ENCODE measurements around the gene CXCL14. TPM values are rescaled to one million over a fixed set of nuclear protein-coding genes. Genes with fewer than 3 reads are reported as not detected.

CXCL14 gene
- total and polyA plus RNA-seq, 2 of the 13 experiments (the other 11 are each of a cell fraction or from before 2014, with no cell fraction given): not detected

DNA sequence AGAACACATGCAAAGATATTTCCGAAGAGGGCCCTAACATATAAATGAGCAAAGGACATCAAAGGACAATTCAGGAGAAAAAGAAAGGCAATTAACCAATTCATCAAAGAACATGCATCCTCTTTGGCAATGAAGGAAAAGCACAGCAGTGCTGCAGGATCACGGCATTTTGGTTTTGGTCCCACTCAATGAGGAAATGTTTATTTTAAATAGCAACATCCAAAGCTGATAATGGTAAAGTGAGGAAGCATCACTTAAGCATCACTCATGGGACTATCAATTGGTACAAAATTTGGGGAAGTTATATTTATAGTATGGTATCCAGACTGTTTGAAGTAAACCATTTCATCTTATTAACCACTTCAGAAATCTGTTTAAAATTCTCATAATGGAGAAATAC is 5.5 kb upstream of the CXCL14 start:
- no peaks in the 10 kb centered on the region for H3K4me1 ChIP-seq (ENCODE audit: insufficient read depth, low read length)
- intact Hi-C loops (cut with micrococcal nuclease; ENCODE audit: unreplicated experiment): no loop called here
- ChIA-PET CTCF (ENCODE audit: low intra/inter-chr PET ratio, low total read pairs) (no interaction called here), POLR2A (no interaction called here)
- H3K4me3 ChIP-seq (replicated peaks in 1 of 3; ENCODE audit: insufficient read depth in 1 of 3, low read depth in 2 of 3, low read length in 3 of 3): no peak overlapping the region
- no peak overlapping the region for H3K4me2 ChIP-seq (ENCODE audit: low read depth, low read length)
- no peak overlapping the region for H2AFZ ChIP-seq (ENCODE audit: low read length)
- no peaks in the 10 kb centered on the region for H3K36me3 ChIP-seq (replicated peaks in 1 of 2; ENCODE audit: control insufficient read depth in 1 of 2, insufficient read depth in 2 of 2, low read length in 2 of 2)
- H3K9ac ChIP-seq (ENCODE audit: insufficient read depth, low read depth, low read length): no peak overlapping the region
- BruUV-seq (replicated peaks): no TSS peak
- H3K27me3 ChIP-seq (ENCODE audit: control insufficient read depth in 1 of 2, insufficient read depth in 2 of 2, low read length in 2 of 2): peaks cover 0 to 20% of the 10 kb centered on the region in 2 experiments; a peak in 1 of 5 replicates
- DNase-seq (ENCODE audit: low spot score) (no peak), ATAC-seq (no peak), FAIRE-seq (no peak)
- no peaks in the 10 kb centered on the region for H4K20me1 ChIP-seq (ENCODE audit: insufficient read depth, low read length)
- in situ Hi-C loops (cut with HindIII; ENCODE audit: extremely low pct_ligation_motif_present, low pct_unique_long_range_greater_than_20kb): no loop called here
- TF ChIP-seq, protein P1, sequence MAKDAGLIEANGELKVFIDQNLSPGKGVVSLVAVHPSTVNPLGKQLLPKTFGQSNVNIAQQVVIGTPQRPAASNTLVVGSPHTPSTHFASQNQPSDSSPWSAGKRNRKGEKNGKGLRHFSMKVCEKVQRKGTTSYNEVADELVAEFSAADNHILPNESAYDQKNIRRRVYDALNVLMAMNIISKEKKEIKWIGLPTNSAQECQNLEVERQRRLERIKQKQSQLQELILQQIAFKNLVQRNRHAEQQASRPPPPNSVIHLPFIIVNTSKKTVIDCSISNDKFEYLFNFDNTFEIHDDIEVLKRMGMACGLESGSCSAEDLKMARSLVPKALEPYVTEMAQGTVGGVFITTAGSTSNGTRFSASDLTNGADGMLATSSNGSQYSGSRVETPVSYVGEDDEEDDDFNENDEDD (CRISPR knock-in tag; IDR thresholded peaks at IDR 0.05; ENCODE audit: borderline replicate concordance): no peak
- TF ChIP-seq ZKSCAN1 (IDR thresholded peaks at IDR 0.05; ENCODE audit: low read length) (no peak), REPIN1 (CRISPR knock-in tag; IDR thresholded peaks at IDR 0.05; ENCODE audit: borderline replicate concordance, low read depth) (no peak)
- no peaks in the 10 kb centered on the region for H3K9me3 ChIP-seq (ENCODE audit: low read length)
- H3K27ac ChIP-seq (ENCODE audit: extremely low read length, insufficient read depth, low read length): no peak overlapping the region
- WGBS (ENCODE audit: low lambda C conversion rate): 30% methylated on average over 2 of the region's 2 CpGs
- H3K79me2 ChIP-seq (ENCODE audit: insufficient read depth, low read length): no peaks in the 10 kb centered on the region

DNA sequence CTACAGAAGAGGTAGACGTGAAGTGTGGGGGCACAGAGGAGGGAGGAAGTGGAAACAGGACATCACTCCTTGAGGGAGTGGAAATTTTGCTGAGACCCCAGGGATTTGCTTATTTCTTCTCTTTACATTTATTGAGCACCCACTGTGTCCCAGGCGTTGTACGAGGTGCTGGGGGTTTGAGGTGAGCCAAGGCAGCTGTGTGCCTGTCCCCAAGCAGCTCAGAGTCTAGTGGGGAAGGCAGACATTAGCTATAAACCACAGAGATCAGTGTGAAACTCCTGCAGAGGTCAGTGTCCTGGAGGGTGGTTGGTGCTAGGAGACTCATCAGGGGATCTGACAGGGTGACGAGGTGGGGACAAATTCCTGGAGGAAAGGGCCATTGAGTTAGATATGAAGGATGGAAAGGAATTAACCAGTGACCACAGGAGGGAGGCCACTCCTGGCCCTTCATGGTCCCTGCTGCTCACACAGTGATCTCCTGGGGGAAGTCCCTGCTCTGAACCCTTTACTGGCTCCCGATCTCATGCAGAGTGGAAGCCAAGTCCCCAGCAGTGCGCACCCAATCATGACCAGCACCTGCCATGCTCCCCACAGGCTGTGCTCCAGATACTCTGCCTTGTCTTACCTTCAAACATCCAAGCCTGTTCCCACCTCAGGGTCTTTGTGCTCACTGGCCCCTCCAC is 3.4 kb upstream of the CXCL14 start:
- ChIA-PET POLR2A (no interaction called here), CTCF (ENCODE audit: low intra/inter-chr PET ratio, low total read pairs) (no interaction called here)
- Histone ChIP-seq H3K36me3 (replicated peaks in 1 of 2; ENCODE audit: control insufficient read depth in 1 of 2, insufficient read depth in 2 of 2, low read length in 2 of 2) (no peaks in the 10 kb centered on the region), H4K20me1 (ENCODE audit: insufficient read depth, low read length) (no peaks in the 10 kb centered on the region), H3K9me3 (ENCODE audit: low read length) (no peaks in the 10 kb centered on the region), H3K4me2 (ENCODE audit: low read depth, low read length) (no peak overlapping the region), H3K4me3 (replicated peaks in 1 of 3; ENCODE audit: insufficient read depth in 1 of 3, low read depth in 2 of 3, low read length in 3 of 3) (no peak overlapping the region), H3K9ac (ENCODE audit: insufficient read depth, low read depth, low read length) (no peak overlapping the region), H3K79me2 (ENCODE audit: insufficient read depth, low read length) (no peaks in the 10 kb centered on the region), H3K4me1 (ENCODE audit: insufficient read depth, low read length) (no peaks in the 10 kb centered on the region), H2AFZ (ENCODE audit: low read length) (no peak overlapping the region), H3K27me3 (ENCODE audit: control insufficient read depth in 1 of 2, insufficient read depth in 2 of 2, low read length in 2 of 2) (peaks cover 0 to 29% of the 10 kb centered on the region in 2 experiments; a peak in 3 of 5 replicates), H3K27ac (ENCODE audit: extremely low read length, insufficient read depth, low read length) (no peak overlapping the region)
- ATAC-seq (no peak), FAIRE-seq (no peak), DNase-seq (ENCODE audit: low spot score) (no peak)
- 25% methylated on average over 6 of the region's 6 CpGs for whole genome bisulfite sequencing (ENCODE audit: low lambda C conversion rate)
- no TSS peak for BruUV-seq (replicated peaks)
- in situ Hi-C loops (cut with HindIII; ENCODE audit: extremely low pct_ligation_motif_present, low pct_unique_long_range_greater_than_20kb): no loop called here
- intact Hi-C loops (cut with micrococcal nuclease; ENCODE audit: unreplicated experiment): no loop called here
- no peak for TF ChIP-seq ZNF180 (CRISPR knock-in tag; IDR thresholded peaks at IDR 0.05; ENCODE audit: borderline replicate concordance, low read depth)
- no peak for TF ChIP-seq ZNF777 (CRISPR knock-in tag; IDR thresholded peaks at IDR 0.05)
- TF ChIP-seq ZFYVE20 (CRISPR knock-in tag; IDR thresholded peaks at IDR 0.05; ENCODE audit: borderline replicate concordance, low read depth): no peak
- TF ChIP-seq ZNF615 (CRISPR knock-in tag; IDR thresholded peaks at IDR 0.05; ENCODE audit: borderline replicate concordance): no peak
- no peak for TF ChIP-seq RXRA (CRISPR knock-in tag; IDR thresholded peaks at IDR 0.05)
- TF ChIP-seq KLF16 (CRISPR knock-in tag; IDR thresholded peaks at IDR 0.05): no peak
- TF ChIP-seq, protein P2, sequence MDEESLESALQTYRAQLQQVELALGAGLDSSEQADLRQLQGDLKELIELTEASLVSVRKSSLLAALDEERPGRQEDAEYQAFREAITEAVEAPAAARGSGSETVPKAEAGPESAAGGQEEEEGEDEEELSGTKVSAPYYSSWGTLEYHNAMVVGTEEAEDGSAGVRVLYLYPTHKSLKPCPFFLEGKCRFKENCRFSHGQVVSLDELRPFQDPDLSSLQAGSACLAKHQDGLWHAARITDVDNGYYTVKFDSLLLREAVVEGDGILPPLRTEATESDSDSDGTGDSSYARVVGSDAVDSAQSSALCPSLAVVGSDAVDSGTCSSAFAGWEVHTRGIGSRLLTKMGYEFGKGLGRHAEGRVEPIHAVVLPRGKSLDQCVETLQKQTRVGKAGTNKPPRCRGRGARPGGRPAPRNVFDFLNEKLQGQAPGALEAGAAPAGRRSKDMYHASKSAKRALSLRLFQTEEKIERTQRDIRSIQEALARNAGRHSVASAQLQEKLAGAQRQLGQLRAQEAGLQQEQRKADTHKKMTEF (CRISPR knock-in tag; IDR thresholded peaks at IDR 0.05): no peak
- no peak for TF ChIP-seq HMGA1 (CRISPR knock-in tag; conservative IDR thresholded peaks at IDR 0.05)
- TF ChIP-seq SMARCE1 (IDR thresholded peaks at IDR 0.05; ENCODE audit: borderline replicate concordance): no peak
- TF ChIP-seq, protein P3, sequence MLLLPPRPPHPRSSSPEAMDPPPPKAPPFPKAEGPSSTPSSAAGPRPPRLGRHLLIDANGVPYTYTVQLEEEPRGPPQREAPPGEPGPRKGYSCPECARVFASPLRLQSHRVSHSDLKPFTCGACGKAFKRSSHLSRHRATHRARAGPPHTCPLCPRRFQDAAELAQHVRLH (CRISPR knock-in tag; IDR thresholded peaks at IDR 0.05; ENCODE audit: borderline replicate concordance, low read depth): no peak
- no peak for TF ChIP-seq ZNF501 (CRISPR knock-in tag; IDR thresholded peaks at IDR 0.05)
- no peak for TF ChIP-seq PRPF4 (IDR thresholded peaks at IDR 0.05; ENCODE audit: low read depth, low read length, poor library complexity, severe bottlenecking)

All from HepG2 (cell line).